ENCODE results near the gene NDST4.

Gene NDST4

GRCh38 chr4:114900934-114901333 is 212.5 kb downstream of the NDST4 start:
- FAIRE-seq: no peak

GRCh38 chr4:114890773-114891172 is 222.6 kb downstream of the NDST4 start:
- no peak for FAIRE-seq

- no peak for FAIRE-seq
Observed at GRCh38 chr4:114886761-114887160, 226.7 kb downstream of the NDST4 start.

GRCh38 chr4:114883641-114884040 is 229.8 kb downstream of the NDST4 start:
- FAIRE-seq: no peak

- no peak for FAIRE-seq
Observed at GRCh38 chr4:114879916-114880669, 233.3 kb downstream of the NDST4 start.

- no peak for FAIRE-seq
Observed at GRCh38 chr4:114875630-114876029, 237.8 kb downstream of the NDST4 start.

GRCh38 chr4:114874321-114874720 is 239.1 kb downstream of the NDST4 start:
- FAIRE-seq: no peak

GRCh38 chr4:114870987-114871386 is 242.4 kb downstream of the NDST4 start:
- FAIRE-seq: no peak

- FAIRE-seq: no peak
Observed at GRCh38 chr4:114866901-114867670, 246.3 kb downstream of the NDST4 start.

GRCh38 chr4:114864060-114864459 is 249.4 kb downstream of the NDST4 start:
- no peak for FAIRE-seq

- no peak for FAIRE-seq
Observed at GRCh38 chr4:114860786-114861185, 252.6 kb downstream of the NDST4 start.

GRCh38 chr4:114857831-114858230 is 255.6 kb downstream of the NDST4 start:
- FAIRE-seq: no peak

- FAIRE-seq: no peak
Observed at GRCh38 chr4:114839986-114840385, 273.4 kb downstream of the NDST4 start.

GRCh38 chr4:114830628-114831027 is 282.8 kb downstream of the NDST4 start:
- no peak for FAIRE-seq

- no peak for FAIRE-seq
Observed at GRCh38 chr4:114827651-114828050, 285.8 kb downstream of the NDST4 start.

GRCh38 chr4:114815760-114816159 is 297.7 kb downstream of the NDST4 start:
- no peak for FAIRE-seq

- FAIRE-seq: no peak
Observed at GRCh38 chr4:114813961-114814360, 299.5 kb downstream of the NDST4 start.

GRCh38 chr4:114811564-114812301 is 301.7 kb downstream of the NDST4 start:
- no peak for FAIRE-seq

GRCh38 chr4:114807759-114808404 is 305.5 kb downstream of the NDST4 start:
- FAIRE-seq: no peak

GRCh38 chr4:114807357-114807756 is 306.1 kb downstream of the NDST4 start:
- no peak for FAIRE-seq

- FAIRE-seq: no peak
Observed at GRCh38 chr4:114791976-114792375, 321.4 kb downstream of the NDST4 start.

- no peak for FAIRE-seq
Observed at GRCh38 chr4:114785570-114785969, 327.9 kb downstream of the NDST4 start.

GRCh38 chr4:114783215-114783595 is 330.2 kb downstream of the NDST4 start:
- FAIRE-seq: no peak
